GM19351 (cell line): ENCODE results near the gene WNT4.

Experiments used
- ATAC-seq: cut with Tn5 transposase; IDR thresholded peaks from one replicate; pipeline ENCODE4 v1.9.1; 2021; ENCODE audit warnings: mild to moderate bottlenecking, moderate library complexity; ENCODE audit not compliant: unreplicated experiment

Gene WNT4

GRCh38 chr1:22089134-22089571 lies 53.7 kb downstream of the WNT4 start:
- no peak for ATAC-seq

DNA sequence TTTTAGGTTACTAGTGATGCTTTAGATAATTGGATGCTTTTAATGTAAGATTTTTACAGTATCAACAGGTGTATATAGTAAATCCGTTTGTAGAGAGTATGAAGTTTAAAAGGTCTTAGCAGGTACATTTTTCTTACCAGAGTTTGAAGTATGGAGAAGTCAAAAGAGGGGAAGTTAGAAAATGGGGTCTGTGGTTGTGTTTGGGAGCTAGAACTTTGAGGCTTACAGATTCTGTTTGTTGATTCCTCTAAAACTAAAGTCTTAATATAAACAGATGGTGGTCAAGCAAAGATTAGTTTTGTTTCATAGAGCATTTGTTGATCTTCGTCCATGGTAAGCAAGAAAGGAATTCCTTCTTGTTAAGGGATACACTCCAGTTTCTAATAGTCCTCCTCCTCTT lies 54.6 kb downstream of the WNT4 start:
- no peak for ATAC-seq

- ATAC-seq, result no peak
These were observed 62.7 kb downstream of the WNT4 start for GRCh38 chr1:22080191-22080590.

GRCh38 chr1:22078133-22078532 lies 64.8 kb downstream of the WNT4 start:
- no peak for ATAC-seq

DNA sequence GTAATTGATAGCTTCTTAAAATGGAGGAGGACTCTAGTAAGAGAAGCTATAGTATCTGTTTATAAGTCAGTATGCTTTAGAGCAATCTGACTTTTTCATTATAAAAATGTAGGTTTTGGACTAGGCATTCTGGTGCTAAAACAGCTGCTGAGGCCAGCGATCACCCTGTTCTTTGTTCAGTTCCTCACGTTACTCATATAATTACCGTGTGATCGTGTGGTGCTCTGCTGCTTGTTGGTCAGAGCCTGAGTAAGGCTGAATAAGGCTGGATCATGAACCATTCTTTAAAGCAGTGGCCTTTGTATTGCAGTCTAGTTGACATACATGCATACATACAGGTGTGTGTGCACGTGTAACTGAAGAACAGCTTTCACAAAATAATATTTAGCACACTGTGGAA lies 65.2 kb downstream of the WNT4 start:
- ATAC-seq, result no peak

GRCh38 chr1:22076346-22076745 lies 66.6 kb downstream of the WNT4 start:
- ATAC-seq, result no peak

GRCh38 chr1:22075718-22076117 lies 67.2 kb downstream of the WNT4 start:
- ATAC-seq, result no peak

DNA sequence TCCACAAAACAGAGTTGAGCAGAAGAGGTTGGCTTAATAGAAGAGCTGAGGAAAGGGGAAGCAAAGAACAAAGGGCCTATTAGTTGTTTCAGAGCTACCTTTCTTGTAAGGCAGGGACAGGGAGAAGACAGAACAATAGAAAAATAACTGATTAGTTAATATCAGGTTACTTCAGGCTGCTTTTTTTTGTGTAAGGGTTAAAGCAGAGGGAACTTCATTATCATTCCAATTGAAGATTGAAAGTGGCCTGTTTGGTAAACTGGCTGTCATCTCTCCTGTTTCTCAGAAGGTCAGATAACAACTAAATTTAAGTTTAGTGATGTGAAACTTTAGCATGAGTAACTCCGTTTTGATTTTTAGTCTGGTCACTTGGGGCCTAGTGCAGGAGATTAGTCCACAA lies 68.1 kb downstream of the WNT4 start:
- no peak for ATAC-seq

DNA sequence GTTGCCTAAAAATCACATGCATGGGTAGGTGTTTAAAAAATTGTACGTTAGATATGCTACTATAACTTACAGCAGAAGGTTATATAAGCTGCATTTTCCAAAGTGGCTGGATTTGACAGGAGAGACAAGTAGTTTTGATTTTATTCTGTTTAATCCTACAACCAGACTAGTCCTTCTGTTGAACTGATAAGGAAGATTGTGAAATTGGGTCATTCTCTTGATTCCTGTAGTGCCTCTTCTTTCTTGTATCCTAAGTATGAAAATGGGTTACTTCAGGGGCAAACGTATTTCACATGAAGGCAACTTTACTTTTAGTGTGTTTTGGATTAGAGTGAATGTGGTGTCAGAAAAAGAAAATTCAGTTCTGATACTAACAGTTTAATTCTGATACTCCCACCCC lies 71.4 kb downstream of the WNT4 start:
- no peak for ATAC-seq
